Measurements from ENCODE around the gene RDM1. TPM values are rescaled to one million over a fixed set of nuclear protein-coding genes. Genes with fewer than 3 reads are reported as not detected.

The RDM1 gene
- total RNA-seq, 2 experiments from 2014 or later, result 4.1 to 11.0 TPM

- H3K9me3 ChIP-seq (ENCODE audit: low read length), result no peaks in the 10 kb centered on the region
- H2AFZ ChIP-seq (ENCODE audit: low read length), result no peak overlapping the region
- no peak overlapping the region for H3K27ac ChIP-seq (ENCODE audit: low read depth, low read length, poor library complexity, severe bottlenecking)
- H3K36me3 ChIP-seq (ENCODE audit: insufficient read depth, low read length), result no peaks in the 10 kb centered on the region
- POLR2A ChIA-PET, result interaction anchor here (1.5 kb wide), 1 partner anchor 14 kb away, joined by 9 read pairs; no protein-coding TSS in a partner anchor
- DNase-seq (ENCODE audit: low spot score), result no peak
- TF ChIP-seq EZH2phosphoT487 (IDR thresholded peaks at IDR 0.05; ENCODE audit: borderline replicate concordance, low read depth, low read length), result no peak
- TF ChIP-seq CTCF (conservative IDR thresholded peaks at IDR 0.05; ENCODE audit: low read length), result no peak
- no peak overlapping the region for H3K4me3 ChIP-seq (ENCODE audit: low read depth, low read length, poor library complexity, severe bottlenecking)
- BruUV-seq (replicated peaks), result no TSS peak
- CTCF ChIA-PET (ENCODE audit: unreplicated experiment), result no interaction called here
- no peaks in the 10 kb centered on the region for H3K9me2 ChIP-seq (ENCODE audit: insufficient read depth, low read length)
- H3K4me1 ChIP-seq (ENCODE audit: insufficient read depth, low read length, poor library complexity, severe bottlenecking), result peaks cover 7% of the 10 kb centered on the region
- H3K79me2 ChIP-seq (ENCODE audit: insufficient read depth, low read depth, low read length), result no peaks in the 10 kb centered on the region
- intact Hi-C loops (cut with micrococcal nuclease; ENCODE audit: unreplicated experiment), result no loop called here
- H3K4me2 ChIP-seq (ENCODE audit: low read length), result no peak overlapping the region
- no peaks in the 10 kb centered on the region for H4K20me1 ChIP-seq (ENCODE audit: insufficient read depth, low read length)
Measured at GRCh38 chr17:35927714-35928113, 2.9 kb downstream of the RDM1 start.

GRCh38 chr17:35923609-35924114 lies 6.9 kb downstream of the RDM1 start:
- no peaks in the 10 kb centered on the region for H3K9me3 ChIP-seq (ENCODE audit: low read length)
- ChIA-PET CTCF (ENCODE audit: unreplicated experiment) (no interaction called here), POLR2A (no interaction called here)
- H3K36me3 ChIP-seq (ENCODE audit: insufficient read depth, low read length), result no peaks in the 10 kb centered on the region
- intact Hi-C loops (cut with micrococcal nuclease; ENCODE audit: unreplicated experiment), result no loop called here
- no peak overlapping the region for H2AFZ ChIP-seq (ENCODE audit: low read length)
- H4K20me1 ChIP-seq (ENCODE audit: insufficient read depth, low read length), result no peaks in the 10 kb centered on the region
- no TSS peak for BruUV-seq (replicated peaks)
- no peak for TF ChIP-seq EZH2phosphoT487 (IDR thresholded peaks at IDR 0.05; ENCODE audit: borderline replicate concordance, low read depth, low read length)
- TF ChIP-seq CTCF (conservative IDR thresholded peaks at IDR 0.05; ENCODE audit: low read length), result no peak
- no peaks in the 10 kb centered on the region for H3K4me1 ChIP-seq (ENCODE audit: insufficient read depth, low read length, poor library complexity, severe bottlenecking)
- no peak overlapping the region for H3K4me3 ChIP-seq (ENCODE audit: low read depth, low read length, poor library complexity, severe bottlenecking)
- no peaks in the 10 kb centered on the region for H3K9me2 ChIP-seq (ENCODE audit: insufficient read depth, low read length)
- H3K79me2 ChIP-seq (ENCODE audit: insufficient read depth, low read depth, low read length), result no peaks in the 10 kb centered on the region
- no peak for DNase-seq (ENCODE audit: low spot score)
- H3K27ac ChIP-seq (ENCODE audit: low read depth, low read length, poor library complexity, severe bottlenecking), result no peak overlapping the region
- no peak overlapping the region for H3K4me2 ChIP-seq (ENCODE audit: low read length)

GRCh38 chr17:35920229-35920628 lies 10.3 kb downstream of the RDM1 start:
- POLR2A ChIA-PET, result no interaction called here
- H3K4me2 ChIP-seq (ENCODE audit: low read length), result no peak overlapping the region
- CTCF ChIA-PET (ENCODE audit: unreplicated experiment), result no interaction called here
- no peaks in the 10 kb centered on the region for H3K9me3 ChIP-seq (ENCODE audit: low read length)
- H3K27ac ChIP-seq (ENCODE audit: low read depth, low read length, poor library complexity, severe bottlenecking), result no peak overlapping the region
- no peaks in the 10 kb centered on the region for H3K4me1 ChIP-seq (ENCODE audit: insufficient read depth, low read length, poor library complexity, severe bottlenecking)
- intact Hi-C loops (cut with micrococcal nuclease; ENCODE audit: unreplicated experiment), result no loop called here
- TF ChIP-seq EZH2phosphoT487 (IDR thresholded peaks at IDR 0.05; ENCODE audit: borderline replicate concordance, low read depth, low read length) (no peak), CTCF (conservative IDR thresholded peaks at IDR 0.05; ENCODE audit: low read length) (no peak)
- H3K36me3 ChIP-seq (ENCODE audit: insufficient read depth, low read length), result no peaks in the 10 kb centered on the region
- BruUV-seq (replicated peaks), result no TSS peak
- no peaks in the 10 kb centered on the region for H3K9me2 ChIP-seq (ENCODE audit: insufficient read depth, low read length)
- H2AFZ ChIP-seq (ENCODE audit: low read length), result no peak overlapping the region
- H4K20me1 ChIP-seq (ENCODE audit: insufficient read depth, low read length), result no peaks in the 10 kb centered on the region
- H3K79me2 ChIP-seq (ENCODE audit: insufficient read depth, low read depth, low read length), result no peaks in the 10 kb centered on the region
- no peak overlapping the region for H3K4me3 ChIP-seq (ENCODE audit: low read depth, low read length, poor library complexity, severe bottlenecking)
- no peak for DNase-seq (ENCODE audit: low spot score)
